ENCODE measurements around the gene SOHLH1.

DNA sequence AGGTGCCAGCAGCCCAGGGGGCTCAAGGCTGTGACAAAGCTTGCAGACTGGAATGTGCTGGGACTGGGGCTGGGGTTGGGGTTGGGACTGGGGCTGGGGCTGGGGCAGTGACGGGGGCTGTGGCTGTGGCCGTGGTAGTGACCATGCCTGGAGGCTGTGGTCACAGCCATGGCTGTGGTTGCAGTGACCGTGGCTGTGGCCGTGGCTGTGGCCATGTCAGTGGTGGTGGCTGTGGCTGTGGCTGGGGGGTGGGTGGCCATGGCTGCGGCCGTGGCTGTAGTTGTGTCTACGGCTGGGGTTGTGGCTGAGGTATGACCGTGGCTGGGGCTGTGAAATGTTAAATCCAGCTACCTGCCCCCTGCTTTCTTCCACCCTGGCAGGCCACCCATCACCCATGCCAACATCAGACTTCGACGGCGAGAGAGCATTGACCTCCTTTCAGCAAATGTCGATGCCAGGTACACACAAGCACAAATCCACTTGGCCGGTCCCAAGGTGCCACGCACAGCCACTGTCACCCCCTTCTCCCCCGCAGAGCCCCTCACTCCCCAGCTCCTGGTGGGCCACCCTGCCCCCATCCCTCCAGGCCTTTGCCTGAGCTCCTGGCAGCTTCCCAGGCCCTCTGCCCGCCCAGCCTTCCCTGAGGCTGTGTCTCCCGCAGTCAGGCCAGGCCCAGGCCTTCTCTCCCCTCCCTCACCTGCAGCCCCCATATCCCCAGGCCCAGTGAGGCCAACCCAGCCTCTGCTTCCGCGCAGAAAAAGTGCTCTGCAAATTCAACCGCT lies 20.9 kb downstream of the SOHLH1 start:
- TF ChIP-seq, protein P1, sequence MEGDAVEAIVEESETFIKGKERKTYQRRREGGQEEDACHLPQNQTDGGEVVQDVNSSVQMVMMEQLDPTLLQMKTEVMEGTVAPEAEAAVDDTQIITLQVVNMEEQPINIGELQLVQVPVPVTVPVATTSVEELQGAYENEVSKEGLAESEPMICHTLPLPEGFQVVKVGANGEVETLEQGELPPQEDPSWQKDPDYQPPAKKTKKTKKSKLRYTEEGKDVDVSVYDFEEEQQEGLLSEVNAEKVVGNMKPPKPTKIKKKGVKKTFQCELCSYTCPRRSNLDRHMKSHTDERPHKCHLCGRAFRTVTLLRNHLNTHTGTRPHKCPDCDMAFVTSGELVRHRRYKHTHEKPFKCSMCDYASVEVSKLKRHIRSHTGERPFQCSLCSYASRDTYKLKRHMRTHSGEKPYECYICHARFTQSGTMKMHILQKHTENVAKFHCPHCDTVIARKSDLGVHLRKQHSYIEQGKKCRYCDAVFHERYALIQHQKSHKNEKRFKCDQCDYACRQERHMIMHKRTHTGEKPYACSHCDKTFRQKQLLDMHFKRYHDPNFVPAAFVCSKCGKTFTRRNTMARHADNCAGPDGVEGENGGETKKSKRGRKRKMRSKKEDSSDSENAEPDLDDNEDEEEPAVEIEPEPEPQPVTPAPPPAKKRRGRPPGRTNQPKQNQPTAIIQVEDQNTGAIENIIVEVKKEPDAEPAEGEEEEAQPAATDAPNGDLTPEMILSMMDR (IDR thresholded peaks at IDR 0.05) = no peak
- no peak for TF ChIP-seq POLR2A (IDR thresholded peaks at IDR 0.05)

All from upper lobe of left lung (tissue), 4 donors.